ENCODE results near the gene GNPTG. TPM values are rescaled to one million over a fixed set of nuclear protein-coding genes. Genes with fewer than 3 reads are reported as not detected.

Gene GNPTG
- 10 to 100 TPM; 39.7 to 45.3 (median 43.0) TPM for total RNA-seq
- polyA plus RNA-seq = 47.1 TPM
- long read RNA-seq, donor 1, transcript GNPTG-201 (11 exons, 1,983 nt) = major isoform, 95 of 112 reads
- long read RNA-seq, donor 1, partial matches to known transcripts = 9 of 112 reads
- long read RNA-seq, donor 1, other reads (novel, unspliced or antisense) = 8 of 112 reads
- long read RNA-seq, donor 2, transcript GNPTG-201 (11 exons, 1,983 nt) = major isoform, 49 of 65 reads
- long read RNA-seq, donor 2, partial matches to known transcripts = 8 of 65 reads
- long read RNA-seq, donor 2, other reads (novel, unspliced or antisense) = 8 of 65 reads
- long read RNA-seq, donor 3, transcript GNPTG-201 (11 exons, 1,983 nt) = major isoform, 80 of 111 reads
- long read RNA-seq, donor 3, partial matches to known transcripts = 11 of 111 reads
- long read RNA-seq, donor 3, other reads (novel, unspliced or antisense) = 20 of 111 reads
- long read RNA-seq, donor 4, transcript GNPTG-201 (11 exons, 1,983 nt) = major isoform, 31 of 45 reads
- long read RNA-seq, donor 4, partial matches to known transcripts = 4 of 45 reads
- long read RNA-seq, donor 4, other reads (novel, unspliced or antisense) = 10 of 45 reads

GRCh38 chr16:1351582-1352362 lies at the start of gene GNPTG, which contains the start of gene TSR3:
GNPTG (plus strand) TSS chr16:1351931; CDS start chr16:1351966, 35 bp downstream.
TSR3 (minus strand) TSS chr16:1351878; CDS start chr16:1351804, 74 bp downstream.
- WGBS = under 1% methylated on average over 98 of the region's 98 CpGs
- Histone ChIP-seq H3K4me1 (ENCODE audit: control insufficient read depth, insufficient read depth, low read length) (peaks cover 4% of the 10 kb centered on the region), H3K27me3 (ENCODE audit: control insufficient read depth, insufficient read depth) (no peaks in the 10 kb centered on the region), H3K27ac (ENCODE audit: low read length) (no peak within 1 kb of the TSS), H3K9me3 (ENCODE audit: control insufficient read depth, low read length) (no peaks in the 10 kb centered on the region), H3K4me3 (ENCODE audit: low read length) (peak within 1 kb of the TSS; percentile 75)
- ATAC-seq = peak; percentile 78 to 83
- intact Hi-C loops (cut with DNase I) = no loop called here
- DNase-seq = peak; percentile 90 to 96 (median 96)

- Histone ChIP-seq H3K9me3 (ENCODE audit: control insufficient read depth, low read length) (no peaks in the 10 kb centered on the region), H3K4me1 (ENCODE audit: control insufficient read depth, insufficient read depth, low read length) (peaks cover 2% of the 10 kb centered on the region), H3K4me3 (ENCODE audit: low read length) (no peak overlapping the region), H3K27me3 (ENCODE audit: control insufficient read depth, insufficient read depth) (no peaks in the 10 kb centered on the region), H3K27ac (ENCODE audit: low read length) (no peak overlapping the region)
- intact Hi-C loops (cut with DNase I) = loop anchor here in 1 of 4 donors (10.0 kb wide), 1 partner anchor 109 kb away; the partner anchor contains the start of gene UNKL
- ATAC-seq (no peak), DNase-seq (no peak)
- 78% methylated on average over 12 of the region's 12 CpGs for WGBS
These were observed 45.9 kb upstream of the GNPTG start for GRCh38 chr16:1305823-1306222.

DNA sequence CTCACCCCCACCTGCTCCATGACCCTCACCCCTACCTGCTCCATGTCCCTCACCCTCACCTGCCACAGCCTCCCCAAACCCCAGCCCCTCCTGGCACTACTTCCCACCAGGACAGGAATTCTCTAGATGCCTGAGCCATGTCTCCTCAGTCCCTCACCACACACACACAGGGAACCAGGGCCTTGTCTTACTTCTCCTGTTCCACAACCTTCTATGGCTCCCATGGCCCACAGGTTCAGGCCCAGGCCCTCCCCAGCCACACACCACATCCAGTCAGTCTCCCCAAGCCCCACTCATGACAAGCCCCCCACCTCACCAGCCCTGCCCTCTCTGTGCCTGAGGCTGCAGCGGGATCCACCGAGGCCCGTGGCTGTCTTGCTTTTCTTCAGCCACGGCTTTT lies 45.4 kb upstream of the GNPTG start:
- intact Hi-C loops (cut with DNase I) = loop anchor here in 1 of 4 donors (10.0 kb wide), 1 partner anchor 108 kb away; the partner anchor contains the start of gene UNKL
- Histone ChIP-seq H3K27ac (ENCODE audit: low read length) (no peak overlapping the region), H3K9me3 (ENCODE audit: control insufficient read depth, low read length) (no peaks in the 10 kb centered on the region), H3K4me1 (ENCODE audit: control insufficient read depth, insufficient read depth, low read length) (peaks cover 5% of the 10 kb centered on the region), H3K27me3 (ENCODE audit: control insufficient read depth, insufficient read depth) (no peaks in the 10 kb centered on the region), H3K4me3 (ENCODE audit: low read length) (no peak overlapping the region)
- ATAC-seq (no peak), DNase-seq (no peak)
- WGBS = 69% methylated on average over 4 of the region's 4 CpGs

- no peak for DNase-seq
- WGBS = 5% methylated on average over 42 of the region's 43 CpGs
These were observed 43.4 kb upstream of the GNPTG start for GRCh38 chr16:1308036-1308976.

GRCh38 chr16:1308977-1309885 lies 42.5 kb upstream of the GNPTG start, which contains the start of gene UBE2I:
UBE2I (plus strand) TSS chr16:1309636; CDS start chr16:1314031, 4,395 bp downstream.
- H3K27me3 ChIP-seq (ENCODE audit: control insufficient read depth, insufficient read depth) = no peaks in the 10 kb centered on the region
- H3K4me1 ChIP-seq (ENCODE audit: control insufficient read depth, insufficient read depth, low read length) = peaks cover 13% of the 10 kb centered on the region
- intact Hi-C loops (cut with DNase I) = loop anchor here in 1 of 4 donors (10.0 kb wide), 1 partner anchor 106 kb away; the partner anchor contains the start of gene UNKL
- WGBS = 1% methylated on average over 117 of the region's 117 CpGs
- DNase-seq (peak; percentile 97 to 99 (median 98)), ATAC-seq (peak; percentile 91 to 92)
- no peaks in the 10 kb centered on the region for H3K9me3 ChIP-seq (ENCODE audit: control insufficient read depth, low read length)
- H3K4me3 ChIP-seq (ENCODE audit: low read length) = peak within 1 kb of the TSS; percentile 98
- H3K27ac ChIP-seq (ENCODE audit: low read length) = peak within 1 kb of the TSS; percentile 96

More at GRCh38 chr16:1308036-1308976, 43.4 kb upstream of the GNPTG start:
- H3K27me3 ChIP-seq (ENCODE audit: control insufficient read depth, insufficient read depth) = no peaks in the 10 kb centered on the region
- no peaks in the 10 kb centered on the region for H3K9me3 ChIP-seq (ENCODE audit: control insufficient read depth, low read length)
- peak overlapping the region; percentile 75 for H3K27ac ChIP-seq (ENCODE audit: low read length)
- intact Hi-C loops (cut with DNase I) = loop anchor here in 1 of 4 donors (10.0 kb wide), 1 partner anchor 106 kb away; the partner anchor contains the start of gene UNKL
- peaks cover 13% of the 10 kb centered on the region for H3K4me1 ChIP-seq (ENCODE audit: control insufficient read depth, insufficient read depth, low read length)
- H3K4me3 ChIP-seq (ENCODE audit: low read length) = peak overlapping the region; percentile 98
- ATAC-seq = no peak

DNA sequence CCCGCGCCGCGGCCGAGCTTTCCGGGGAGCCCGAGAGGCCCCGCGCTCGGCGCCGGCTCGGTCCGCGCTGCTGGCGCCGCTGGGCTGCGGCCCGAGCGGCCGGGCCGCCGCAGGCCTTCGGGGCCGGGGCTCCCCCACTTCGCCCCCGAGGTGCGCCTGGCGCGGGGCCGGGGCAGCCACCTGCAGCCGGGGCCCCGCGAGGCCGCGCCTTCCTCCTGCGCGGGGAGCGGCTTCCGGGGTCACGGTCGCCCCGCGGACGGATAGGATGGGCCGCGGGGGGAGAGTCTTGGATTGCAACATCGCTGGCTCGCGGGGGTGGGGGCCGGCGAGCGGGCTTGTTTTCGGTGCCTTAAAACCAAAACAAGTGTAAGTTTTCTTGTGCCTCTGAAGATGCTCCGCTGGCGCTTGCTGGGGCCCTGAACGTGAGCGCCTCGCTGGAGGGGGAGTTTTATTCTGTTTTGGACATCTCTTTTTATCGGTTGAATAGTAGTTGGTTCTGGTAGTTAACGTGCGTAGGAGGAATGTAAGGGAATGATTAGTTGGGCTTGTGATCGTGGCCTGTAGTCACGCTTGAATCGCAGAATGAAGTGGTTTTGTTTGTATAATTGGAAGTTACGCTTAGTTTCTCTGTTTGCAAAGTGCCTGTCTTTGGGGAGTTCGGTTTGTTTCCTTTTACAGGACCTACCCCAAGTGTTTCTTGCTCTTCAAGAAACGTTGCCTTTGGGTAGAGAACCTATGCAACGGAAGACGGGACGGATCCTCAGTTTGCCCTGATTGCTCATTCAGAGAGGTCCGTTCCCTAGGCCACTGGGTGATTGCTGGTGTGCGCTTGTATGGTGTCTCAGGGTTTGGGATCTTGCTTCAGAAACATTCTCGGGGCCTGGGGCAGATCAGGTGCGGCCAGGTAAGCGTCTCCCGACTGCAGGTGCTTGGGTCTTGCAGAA lies 41.6 kb upstream of the GNPTG start:
- DNase-seq (peak; percentile 69 to 85 (median 83)), ATAC-seq (no peak)
- Histone ChIP-seq H3K27me3 (ENCODE audit: control insufficient read depth, insufficient read depth) (no peaks in the 10 kb centered on the region), H3K27ac (ENCODE audit: low read length) (peak overlapping the region; percentile 50), H3K4me1 (ENCODE audit: control insufficient read depth, insufficient read depth, low read length) (peaks cover 13% of the 10 kb centered on the region), H3K4me3 (ENCODE audit: low read length) (peak overlapping the region; percentile 98), H3K9me3 (ENCODE audit: control insufficient read depth, low read length) (no peaks in the 10 kb centered on the region)
- under 1% methylated on average over 77 of the region's 77 CpGs for WGBS
- intact Hi-C loops (cut with DNase I) = loop anchor here in 1 of 4 donors (10.0 kb wide), 1 partner anchor 105 kb away; the partner anchor contains the start of gene UNKL

DNA sequence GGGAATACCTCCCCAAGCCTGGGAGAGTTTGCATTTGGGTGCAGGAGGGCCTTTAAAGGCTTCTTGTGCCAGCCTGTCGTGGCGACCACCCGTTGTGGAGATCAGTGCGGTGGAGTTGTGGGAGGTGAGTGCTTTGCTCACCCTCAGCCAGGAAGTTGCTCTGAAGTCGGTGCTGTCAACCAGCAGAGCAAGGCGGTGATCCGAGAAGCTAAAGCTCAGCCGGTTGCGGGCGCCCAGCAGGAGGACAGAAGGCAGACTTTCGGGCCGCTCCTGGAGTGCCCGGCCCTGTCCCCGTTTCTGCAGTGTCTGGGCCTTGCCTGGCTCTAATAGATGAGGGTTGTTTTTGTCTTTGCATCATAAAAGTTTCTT lies 40.9 kb upstream of the GNPTG start:
- peak in 1 of 3 donors; percentile 46 for DNase-seq
- peaks cover 13% of the 10 kb centered on the region for H3K4me1 ChIP-seq (ENCODE audit: control insufficient read depth, insufficient read depth, low read length)
- no peak for ATAC-seq
- H3K27ac ChIP-seq (ENCODE audit: low read length) = peak overlapping the region; percentile 43
- 4% methylated on average over 14 of the region's 14 CpGs for WGBS
- H3K27me3 ChIP-seq (ENCODE audit: control insufficient read depth, insufficient read depth) = no peaks in the 10 kb centered on the region
- peak overlapping the region; percentile 98 for H3K4me3 ChIP-seq (ENCODE audit: low read length)
- H3K9me3 ChIP-seq (ENCODE audit: control insufficient read depth, low read length) = no peaks in the 10 kb centered on the region
- intact Hi-C loops (cut with DNase I) = no loop called here

DNA sequence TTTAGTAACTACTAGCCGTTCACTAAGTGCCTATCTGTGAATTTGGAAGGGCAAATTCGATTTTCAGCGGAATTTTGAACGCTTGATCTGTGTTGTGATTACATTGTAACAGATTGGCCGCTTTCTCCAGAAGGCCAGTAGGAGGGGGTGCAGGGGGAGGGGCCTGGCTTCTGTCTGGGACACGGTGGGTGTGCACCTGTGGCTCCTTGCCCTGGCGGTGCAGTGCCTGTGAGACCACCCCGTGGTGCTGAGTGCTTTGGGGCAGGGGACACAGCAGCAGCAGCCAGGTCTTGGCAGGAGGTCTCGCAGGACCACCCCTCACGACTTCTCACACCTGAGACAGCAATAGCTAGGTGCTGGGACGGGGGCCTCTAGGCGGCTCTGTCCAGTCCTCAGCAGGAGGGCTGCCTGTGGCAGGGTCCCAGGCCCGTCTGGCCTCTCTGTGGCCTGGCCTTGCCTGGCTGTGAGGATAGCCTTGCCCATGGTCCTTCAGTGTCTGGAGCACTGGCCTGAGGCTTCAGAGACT lies 40.5 kb upstream of the GNPTG start:
- ATAC-seq = no peak

More for the DNA sequence above, 40.5 kb upstream of the GNPTG start:
- intact Hi-C loops (cut with DNase I) = no loop called here
- H3K4me1 ChIP-seq (ENCODE audit: control insufficient read depth, insufficient read depth, low read length) = peaks cover 13% of the 10 kb centered on the region
- peak overlapping the region; percentile 22 for H3K27ac ChIP-seq (ENCODE audit: low read length)
- 14% methylated on average over 13 of the region's 13 CpGs for WGBS
- DNase-seq = peak in 1 of 3 donors; percentile 61
- peak overlapping the region; percentile 98 for H3K4me3 ChIP-seq (ENCODE audit: low read length)
- no peaks in the 10 kb centered on the region for H3K27me3 ChIP-seq (ENCODE audit: control insufficient read depth, insufficient read depth)
- H3K9me3 ChIP-seq (ENCODE audit: control insufficient read depth, low read length) = no peaks in the 10 kb centered on the region

All from right cardiac atrium (tissue), 5 donors.